HG03135 (cell line): ENCODE results near the gene DOCK8.

ENCODE experiments used
- ATAC-seq: cut with Tn5 transposase; IDR thresholded peaks from one replicate; pipeline ENCODE4 v1.9.1; 2021; ENCODE audit warnings: mild to moderate bottlenecking, moderate library complexity; ENCODE audit not compliant: unreplicated experiment

The DOCK8 gene

DNA sequence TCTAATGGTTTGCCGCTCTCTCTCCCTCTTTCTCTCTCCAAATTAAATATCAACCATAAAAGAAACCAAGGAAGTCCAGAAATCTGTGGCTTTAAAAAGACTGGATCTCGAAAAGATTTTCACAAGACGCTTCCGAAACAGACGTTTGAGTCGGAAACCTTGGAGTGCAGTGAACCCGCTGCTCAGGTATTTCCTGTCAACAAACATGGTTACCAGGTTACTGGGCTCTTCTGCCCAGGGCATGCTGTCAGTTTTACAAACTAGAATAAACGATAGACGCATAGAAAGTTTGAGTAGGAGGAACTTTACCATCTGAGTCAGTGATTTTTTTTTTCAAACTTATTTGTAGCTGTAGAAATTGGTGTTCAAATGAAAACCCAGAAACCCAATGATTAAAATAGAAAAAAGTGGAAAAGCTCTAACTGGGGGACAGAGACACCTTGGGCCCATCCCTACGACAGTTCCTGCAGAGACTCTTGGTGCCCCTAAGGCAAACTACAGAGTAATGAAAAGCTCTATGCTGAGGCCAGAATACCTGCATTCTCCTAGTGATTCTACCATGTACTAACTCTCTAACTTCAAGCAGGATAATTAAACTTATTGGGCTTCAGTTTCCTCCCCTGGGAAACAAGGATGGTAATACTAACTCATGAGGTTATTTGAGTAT lies 90.0 kb downstream of the DOCK8 start:
- ATAC-seq: no peak

DNA sequence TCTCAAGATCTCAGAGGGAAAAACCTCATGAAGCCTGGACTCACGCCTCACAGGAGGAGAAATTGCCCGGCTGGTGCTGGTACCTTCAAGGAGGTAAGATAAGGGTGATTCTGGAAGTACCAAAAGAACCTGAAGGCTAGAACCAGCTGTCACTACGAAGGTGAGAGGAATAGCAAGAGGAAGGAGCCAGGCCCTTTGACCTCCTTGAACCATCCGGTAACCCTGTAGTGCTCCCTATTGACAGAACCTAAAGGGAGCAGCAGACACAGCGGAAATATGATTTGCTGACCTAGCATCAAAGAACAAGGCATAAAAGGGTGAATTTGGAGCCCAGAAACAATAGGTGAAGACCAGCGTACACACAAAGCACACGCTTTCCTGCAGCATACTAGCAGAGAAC lies 92.2 kb downstream of the DOCK8 start:
- ATAC-seq: no peak

DNA sequence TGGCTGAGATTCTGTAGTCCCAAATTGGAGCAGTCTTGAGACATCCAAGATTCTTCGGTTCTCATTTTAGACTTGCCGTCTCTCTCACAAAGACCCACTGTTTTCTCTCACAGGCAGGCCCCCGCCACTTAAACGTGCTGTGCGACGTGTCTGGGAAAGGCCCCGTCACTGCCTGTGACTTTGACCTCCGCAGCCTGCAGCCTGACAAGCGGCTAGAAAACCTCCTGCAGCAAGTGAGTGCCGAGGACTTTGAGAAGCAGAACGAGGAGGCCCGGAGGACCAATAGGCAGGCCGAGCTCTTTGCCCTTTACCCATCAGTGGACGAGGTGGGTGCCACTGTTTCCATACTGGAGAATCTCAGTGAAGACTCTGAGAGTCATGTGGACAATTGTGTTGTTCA lies 97.2 kb downstream of the DOCK8 start:
- ATAC-seq: no peak

- ATAC-seq: no peak
Observed at GRCh38 chr9:312596-313320, 98.1 kb downstream of the DOCK8 start.

- ATAC-seq: no peak
Observed at GRCh38 chr9:316382-316965, 101.8 kb downstream of the DOCK8 start.

DNA sequence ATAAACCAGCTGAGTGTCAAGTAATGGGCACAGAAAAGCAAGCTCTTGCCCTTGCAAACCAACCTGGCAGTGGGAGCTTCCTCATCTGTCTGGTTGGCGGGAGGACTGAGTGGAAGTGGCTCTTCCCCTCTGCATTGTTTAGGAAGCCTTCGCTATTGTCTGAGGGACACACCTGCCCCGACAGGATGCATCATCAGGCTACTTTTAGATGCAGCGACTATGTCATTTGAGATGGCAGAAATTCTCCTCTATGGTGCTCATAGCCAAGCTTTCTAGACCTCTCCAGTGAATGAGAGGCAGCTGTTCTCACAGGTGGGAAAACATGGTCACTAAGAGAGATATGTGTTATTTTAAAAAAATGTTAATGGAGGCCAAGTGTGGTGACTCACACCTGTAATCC lies 104.0 kb downstream of the DOCK8 start:
- no peak for ATAC-seq

DNA sequence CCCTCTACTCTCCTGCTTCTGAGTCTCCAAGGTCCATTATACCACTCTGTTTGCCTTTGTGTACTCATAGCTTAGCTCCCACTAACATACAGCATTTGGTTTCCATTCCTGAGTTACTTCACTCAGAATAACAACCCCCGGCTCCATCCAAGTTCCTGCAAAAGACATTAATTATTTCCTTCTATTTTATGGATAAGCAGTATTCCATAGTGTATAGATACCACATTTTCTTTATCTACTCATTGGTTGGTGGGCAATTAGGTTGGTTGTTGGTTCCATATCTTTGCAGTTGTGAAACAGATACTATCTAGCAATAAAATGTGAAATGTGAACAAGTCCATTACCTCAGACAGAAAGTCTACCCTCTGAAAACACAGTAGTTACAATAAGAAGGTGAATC lies 110.3 kb downstream of the DOCK8 start:
- no peak for ATAC-seq

- no peak for ATAC-seq
Observed at GRCh38 chr9:326667-327066, 112.0 kb downstream of the DOCK8 start.

DNA sequence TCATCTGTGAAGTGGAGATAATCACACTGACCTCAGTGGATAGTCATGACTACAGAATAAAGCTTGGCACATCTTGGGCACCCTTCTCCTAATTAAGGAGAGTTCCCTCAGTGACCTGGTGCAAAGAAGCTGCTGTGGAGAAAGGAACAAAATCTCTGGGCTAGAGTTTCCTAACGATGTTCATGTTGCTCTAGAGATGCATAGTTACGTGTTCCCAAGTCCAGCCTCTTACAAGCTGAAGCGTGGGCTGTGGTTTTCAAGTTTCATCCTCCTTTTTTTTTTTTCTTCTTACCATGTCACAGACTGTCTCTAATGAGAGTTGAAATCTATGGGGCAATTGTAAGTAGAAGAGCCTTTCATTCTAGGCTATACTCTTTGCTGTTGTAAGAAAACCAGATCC lies 113.8 kb downstream of the DOCK8 start:
- no peak for ATAC-seq

DNA sequence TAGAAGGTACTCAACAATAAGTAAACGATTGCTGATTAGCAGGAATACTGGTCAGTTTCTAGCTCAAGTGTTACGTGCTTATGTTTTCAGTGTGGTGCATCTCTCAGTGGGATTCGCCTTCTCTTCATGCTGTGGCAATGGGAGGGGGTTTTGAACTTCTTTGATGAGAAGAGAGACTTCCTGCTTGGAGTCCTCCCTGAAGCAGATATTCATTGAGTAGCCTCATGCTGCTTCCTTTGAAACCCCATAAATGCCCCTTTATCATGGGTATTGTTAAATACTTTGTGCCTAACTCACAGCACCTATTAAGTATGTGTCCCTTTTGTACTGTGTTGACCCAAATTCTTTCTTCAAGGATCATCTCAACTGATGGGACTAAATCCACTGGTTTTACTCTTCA lies 116.5 kb downstream of the DOCK8 start:
- no peak for ATAC-seq

DNA sequence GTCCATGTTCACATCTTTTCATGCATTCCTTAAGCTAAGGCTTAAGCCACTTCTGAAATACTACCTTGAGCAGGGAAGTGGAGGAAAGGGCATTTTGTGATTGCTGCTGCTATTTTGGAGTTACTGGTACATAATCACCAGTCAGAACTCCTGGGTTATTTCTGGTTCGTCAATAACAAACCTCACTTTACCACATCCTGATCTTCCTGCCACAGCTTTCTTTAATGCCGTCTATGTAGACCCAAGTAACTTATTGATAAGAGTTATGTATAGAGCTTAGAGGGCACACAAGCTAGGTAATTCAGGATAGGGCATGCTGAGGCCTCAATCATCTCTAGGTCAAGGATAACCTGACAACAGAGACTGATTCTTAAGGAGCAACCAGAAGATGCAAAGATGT lies 120.7 kb downstream of the DOCK8 start:
- ATAC-seq: no peak

GRCh38 chr9:336039-336438 lies 121.4 kb downstream of the DOCK8 start:
- no peak for ATAC-seq

DNA sequence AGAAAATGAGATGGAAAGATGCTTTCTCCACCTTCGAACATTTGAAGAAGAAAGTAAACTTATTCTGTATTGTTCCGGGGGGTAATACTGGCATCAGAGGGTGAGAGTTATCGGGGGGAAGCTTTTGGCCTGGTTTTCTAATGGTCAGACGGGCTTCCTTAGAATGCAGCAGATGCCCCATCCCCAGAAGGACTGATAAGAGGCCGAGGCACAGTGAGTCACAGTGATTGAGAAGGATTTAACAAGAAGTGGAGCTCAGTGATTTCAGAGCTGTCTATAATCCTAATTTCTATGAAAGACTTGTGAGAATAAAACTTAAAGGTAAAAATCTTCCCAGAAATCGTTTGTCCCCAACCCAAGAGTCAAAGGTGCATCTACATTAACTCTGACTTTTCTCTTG lies 123.9 kb downstream of the DOCK8 start:
- ATAC-seq: no peak

GRCh38 chr9:341634-342421 lies 127.2 kb downstream of the DOCK8 start:
- no peak for ATAC-seq

DNA sequence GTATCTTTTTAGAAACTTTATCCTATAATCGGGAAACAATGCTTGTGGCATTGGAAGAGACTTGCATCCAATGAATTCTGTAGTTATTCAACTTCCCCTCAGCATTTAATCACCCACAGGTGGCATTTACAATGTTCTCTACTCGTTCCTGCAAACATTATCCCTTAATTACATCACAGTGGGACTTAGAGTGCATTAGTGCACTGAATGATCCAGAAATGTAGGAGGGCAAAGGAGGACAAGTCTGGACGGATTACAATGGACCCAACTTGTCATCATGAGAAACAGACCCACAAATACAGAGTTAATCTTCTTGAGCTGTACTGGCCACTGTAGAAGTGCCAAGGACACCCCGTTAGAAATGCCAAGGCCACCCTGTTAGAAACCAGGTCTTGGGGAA lies 129.1 kb downstream of the DOCK8 start:
- no peak for ATAC-seq

GRCh38 chr9:346111-346571 lies 131.5 kb downstream of the DOCK8 start:
- no peak for ATAC-seq

- no peak for ATAC-seq
Observed at GRCh38 chr9:347667-348292, 133.1 kb downstream of the DOCK8 start.

DNA sequence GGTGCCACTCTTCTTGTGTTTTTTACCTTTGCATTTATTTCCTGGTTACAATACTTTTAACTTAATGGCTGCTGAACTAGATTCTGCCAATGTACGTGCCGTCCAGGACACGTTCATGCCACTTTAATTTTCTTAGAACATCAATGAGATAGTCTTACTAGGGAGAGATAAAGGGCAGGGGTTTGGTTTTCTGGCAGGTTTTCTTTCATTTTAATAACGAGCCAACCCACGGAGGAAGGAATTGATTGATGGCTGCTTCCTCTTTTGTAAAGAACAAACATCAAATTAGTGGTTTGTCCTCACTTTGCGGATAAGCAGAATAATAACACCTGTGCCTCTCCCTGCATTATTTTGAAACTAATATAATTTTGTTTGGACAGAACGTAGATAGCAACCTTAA lies 135.7 kb downstream of the DOCK8 start:
- no peak for ATAC-seq

- no peak for ATAC-seq
Observed at GRCh38 chr9:351916-352315, 137.3 kb downstream of the DOCK8 start.

GRCh38 chr9:353077-353476 lies 138.4 kb downstream of the DOCK8 start:
- ATAC-seq: no peak

- no peak for ATAC-seq
Observed at GRCh38 chr9:354453-354852, 139.8 kb downstream of the DOCK8 start.
